ENCODE data around the gene MED16. TPM values are rescaled to one million over a fixed set of nuclear protein-coding genes. Genes with fewer than 3 reads are reported as not detected.
A peak's percentile ranks its signal among the peaks of the same experiment; 100 is the strongest.
"Not testable (repeated sequence)": the region's sequence is repeated elsewhere in the genome, so short reads cannot be mapped to it uniquely, and the experiment has no call there.

Gene MED16
- total RNA-seq, 1 experiment from 2014 or later, result 69.1 TPM

DNA sequence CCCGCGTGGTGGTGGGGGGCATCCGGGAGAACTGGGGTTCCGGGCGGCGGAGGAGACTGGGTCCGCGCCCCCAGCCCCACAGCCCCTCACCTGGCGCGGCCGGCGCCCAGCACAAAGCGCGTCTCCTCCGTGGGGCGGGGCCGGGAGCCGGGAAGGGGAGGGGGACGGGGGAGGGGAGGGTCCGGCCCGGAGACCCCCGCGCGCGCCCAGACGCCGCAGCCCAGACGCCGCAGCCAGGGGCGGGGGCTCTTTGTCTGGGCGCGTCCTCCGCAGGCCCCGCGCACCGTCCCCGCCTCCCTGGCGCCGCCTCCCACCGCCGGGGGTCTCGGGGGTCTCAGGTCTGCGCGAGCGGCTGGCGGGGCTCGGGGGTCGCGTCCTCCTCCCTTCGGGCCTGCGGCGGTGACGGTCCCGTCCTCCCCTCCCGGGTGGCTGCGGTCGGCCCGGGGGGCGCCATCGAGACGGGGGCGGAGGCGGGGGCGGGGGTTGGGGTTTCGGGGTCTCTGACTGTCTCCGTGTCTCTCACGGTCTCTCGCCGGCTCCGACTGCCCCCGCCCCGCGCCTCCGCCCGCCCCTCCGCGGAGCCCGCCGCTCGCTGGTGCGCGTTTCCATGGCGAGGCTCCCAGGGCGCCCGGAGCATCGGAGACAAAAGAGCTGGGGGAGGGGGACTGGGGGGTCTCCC is 71.0 kb downstream of the MED16 start, which contains the start of gene PLPPR3:
TSS of gene PLPPR3 (minus strand) at position 131 of the 679 bp plus-strand sequence. CDS start 396 bp downstream, outside the sequence.
- TF ChIP-seq, protein P1, sequence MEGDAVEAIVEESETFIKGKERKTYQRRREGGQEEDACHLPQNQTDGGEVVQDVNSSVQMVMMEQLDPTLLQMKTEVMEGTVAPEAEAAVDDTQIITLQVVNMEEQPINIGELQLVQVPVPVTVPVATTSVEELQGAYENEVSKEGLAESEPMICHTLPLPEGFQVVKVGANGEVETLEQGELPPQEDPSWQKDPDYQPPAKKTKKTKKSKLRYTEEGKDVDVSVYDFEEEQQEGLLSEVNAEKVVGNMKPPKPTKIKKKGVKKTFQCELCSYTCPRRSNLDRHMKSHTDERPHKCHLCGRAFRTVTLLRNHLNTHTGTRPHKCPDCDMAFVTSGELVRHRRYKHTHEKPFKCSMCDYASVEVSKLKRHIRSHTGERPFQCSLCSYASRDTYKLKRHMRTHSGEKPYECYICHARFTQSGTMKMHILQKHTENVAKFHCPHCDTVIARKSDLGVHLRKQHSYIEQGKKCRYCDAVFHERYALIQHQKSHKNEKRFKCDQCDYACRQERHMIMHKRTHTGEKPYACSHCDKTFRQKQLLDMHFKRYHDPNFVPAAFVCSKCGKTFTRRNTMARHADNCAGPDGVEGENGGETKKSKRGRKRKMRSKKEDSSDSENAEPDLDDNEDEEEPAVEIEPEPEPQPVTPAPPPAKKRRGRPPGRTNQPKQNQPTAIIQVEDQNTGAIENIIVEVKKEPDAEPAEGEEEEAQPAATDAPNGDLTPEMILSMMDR (IDR thresholded peaks at IDR 0.05; ENCODE audit: insufficient read depth in 1 of 2, low read depth in 1 of 2, low read length in 1 of 2, severe bottlenecking in 1 of 2, unreplicated experiment in 1 of 2), result no peak
- ChIA-PET CTCF (no interaction called here), POLR2A (no interaction called here)
- no peak for DNase-seq
- no peaks in the 10 kb centered on the region for H3K4me1 Mint-ChIP-seq (ENCODE audit: low read depth, unreplicated experiment)
- Histone ChIP-seq H3K36me3 (ENCODE audit: control insufficient read depth, insufficient read depth, low read length) (no peaks in the 10 kb centered on the region), H3K9me3 (no peaks in the 10 kb centered on the region), H3K4me3 (ENCODE audit: low read depth, low read length) (peak within 1 kb of the TSS; percentile 45), H3K4me1 (no peaks in the 10 kb centered on the region), H3K27me3 (replicated peaks; ENCODE audit: control insufficient read depth, insufficient read depth, low read length) (no peaks in the 10 kb centered on the region)
- intact Hi-C loops (cut with micrococcal nuclease; ENCODE audit: unreplicated experiment), result no loop called here
- peak within 1 kb of the TSS; percentile 74 for H3K4me3 Mint-ChIP-seq (ENCODE audit: unreplicated experiment)
- H3K9me3 Mint-ChIP-seq (ENCODE audit: unreplicated experiment), result peaks cover under 1% of the 10 kb centered on the region
- no peaks in the 10 kb centered on the region for H3K27me3 Mint-ChIP-seq (ENCODE audit: insufficient read depth, unreplicated experiment)
- H3K27ac Mint-ChIP-seq (ENCODE audit: unreplicated experiment), result no peak within 1 kb of the TSS
- H3K36me3 Mint-ChIP-seq (ENCODE audit: insufficient read depth, unreplicated experiment), result peaks cover 20% of the 10 kb centered on the region
- no TSS peak for BruUV-seq (replicated peaks)

DNA sequence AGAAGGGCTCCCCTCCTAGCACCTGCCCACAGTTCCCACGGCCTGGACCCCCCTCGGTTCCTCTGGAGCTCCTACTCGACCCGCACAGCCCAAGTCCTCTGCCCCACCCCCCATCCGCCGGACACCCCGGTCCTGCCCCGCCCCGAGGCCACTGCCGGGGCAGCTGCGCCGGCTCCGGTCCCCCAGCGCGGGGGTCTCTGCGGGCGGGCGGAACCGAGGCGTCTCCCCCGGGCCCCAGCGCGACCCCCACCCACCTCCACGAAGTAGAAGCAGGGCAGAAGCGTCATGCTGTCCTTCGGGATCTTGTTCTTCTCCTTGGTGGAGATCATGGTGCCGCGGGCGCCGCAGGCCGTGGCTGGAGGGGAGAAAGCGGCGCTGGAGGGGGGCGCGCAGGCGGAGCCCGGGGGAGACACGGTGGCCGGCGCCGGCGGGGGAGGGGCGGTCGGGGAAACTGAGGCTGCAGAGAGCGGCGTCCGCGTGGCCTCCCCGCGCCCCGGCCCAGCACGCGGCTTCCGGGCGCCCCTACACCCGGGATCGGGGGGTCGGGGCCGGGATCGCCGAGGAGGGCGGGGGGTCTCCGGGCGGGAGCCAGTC is 71.7 kb downstream of the MED16 start:
- Histone ChIP-seq H3K36me3 (ENCODE audit: control insufficient read depth, insufficient read depth, low read length) (no peaks in the 10 kb centered on the region), H3K27me3 (replicated peaks; ENCODE audit: control insufficient read depth, insufficient read depth, low read length) (no peaks in the 10 kb centered on the region), H3K4me1 (no peaks in the 10 kb centered on the region), H3K9me3 (no peaks in the 10 kb centered on the region), H3K4me3 (ENCODE audit: low read depth, low read length) (peak overlapping the region; percentile 45)
- CTCF ChIA-PET, result no interaction called here
- no peak for DNase-seq
- no TSS peak for BruUV-seq (replicated peaks)
- H3K9me3 Mint-ChIP-seq (ENCODE audit: unreplicated experiment), result peaks cover 6% of the 10 kb centered on the region
- no peaks in the 10 kb centered on the region for H3K27me3 Mint-ChIP-seq (ENCODE audit: insufficient read depth, unreplicated experiment)
- no peaks in the 10 kb centered on the region for H3K4me1 Mint-ChIP-seq (ENCODE audit: low read depth, unreplicated experiment)
- H3K4me3 Mint-ChIP-seq (ENCODE audit: unreplicated experiment), result peak overlapping the region; percentile 74
- TF ChIP-seq, protein P1 (IDR thresholded peaks at IDR 0.05; ENCODE audit: insufficient read depth in 1 of 2, low read depth in 1 of 2, low read length in 1 of 2, severe bottlenecking in 1 of 2, unreplicated experiment in 1 of 2), result no peak
- no peak overlapping the region for H3K27ac Mint-ChIP-seq (ENCODE audit: unreplicated experiment)
- intact Hi-C loops (cut with micrococcal nuclease; ENCODE audit: unreplicated experiment), result no loop called here
- POLR2A ChIA-PET, result no interaction called here
- H3K36me3 Mint-ChIP-seq (ENCODE audit: insufficient read depth, unreplicated experiment), result peaks cover 26% of the 10 kb centered on the region

DNA sequence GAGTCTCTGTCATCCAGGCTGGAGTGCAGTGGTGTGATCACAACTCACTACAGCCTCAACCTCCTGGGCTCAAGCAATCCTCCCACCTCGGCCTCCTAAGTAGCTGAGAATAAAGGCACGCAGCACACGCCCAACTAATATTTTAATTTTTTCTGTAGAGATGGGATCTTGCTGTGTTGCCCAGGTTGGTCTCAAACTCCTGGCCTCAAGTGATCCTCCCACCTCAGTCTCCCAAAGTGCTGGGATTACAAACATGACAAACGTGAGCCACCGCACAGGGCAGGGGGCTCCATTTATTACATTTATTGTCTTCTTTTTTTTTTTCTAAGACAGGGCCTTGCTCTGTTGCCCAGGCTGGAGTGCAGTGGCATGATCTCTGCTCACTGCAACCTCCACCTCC is 72.8 kb downstream of the MED16 start:
- H3K4me3 ChIP-seq (ENCODE audit: low read depth, low read length); H3K27ac Mint-ChIP-seq (ENCODE audit: unreplicated experiment); H3K4me1 Mint-ChIP-seq (ENCODE audit: low read depth, unreplicated experiment); H3K4me1 ChIP-seq; intact Hi-C loops (cut with micrococcal nuclease; ENCODE audit: unreplicated experiment); H3K27me3 ChIP-seq (replicated peaks; ENCODE audit: control insufficient read depth, insufficient read depth, low read length); H3K4me3 Mint-ChIP-seq (ENCODE audit: unreplicated experiment); DNase-seq; H3K36me3 ChIP-seq (ENCODE audit: control insufficient read depth, insufficient read depth, low read length); H3K9me3 ChIP-seq; CTCF ChIA-PET; H3K27me3 Mint-ChIP-seq (ENCODE audit: insufficient read depth, unreplicated experiment); POLR2A ChIA-PET; BruUV-seq (replicated peaks): not testable (repeated sequence)
- Mint-ChIP-seq H3K9me3 (ENCODE audit: unreplicated experiment) (peaks cover 12% of the 10 kb centered on the region), H3K36me3 (ENCODE audit: insufficient read depth, unreplicated experiment) (peaks cover 37% of the 10 kb centered on the region)

Other genes starting within 250 kb of the MED16 start
- gene RNF126, start 230.0 kb downstream of the MED16 start, total RNA-seq (2022), result 74.6 and 77.9 TPM in 2 replicates
- 26.3 and 31.2 TPM in 2 replicates for gene FSTL3, start 216.8 kb downstream of the MED16 start, total RNA-seq (2022)
- gene PRSS57, start 197.7 kb downstream of the MED16 start, total RNA-seq (2022), result not detected in 2 replicates
- 14.7 and 16.1 TPM in 2 replicates for gene PALM, start 184.3 kb downstream of the MED16 start, total RNA-seq (2022)
- 27.8 and 36.4 TPM in 2 replicates for gene MISP, start 142.1 kb downstream of the MED16 start, total RNA-seq (2022)
- gene PTBP1, start 95.7 kb downstream of the MED16 start, total RNA-seq (2022), result 510 and 522 TPM in 2 replicates
- 5.1 and 7.1 TPM in 2 replicates for gene PLPPR3, start 71.2 kb downstream of the MED16 start, total RNA-seq (2022)
- gene AZU1, start 65.3 kb downstream of the MED16 start, total RNA-seq (2022), result not detected in 2 replicates
- gene PRTN3, start 52.2 kb downstream of the MED16 start, total RNA-seq (2022), result 0.29 TPM in 1 of 2 replicates, not detected in the other
- not detected in 2 replicates for gene ELANE, start 40.9 kb downstream of the MED16 start, total RNA-seq (2022)
- gene CFD, start 33.5 kb downstream of the MED16 start, total RNA-seq (2022), result 4.4 and 6.1 TPM in 2 replicates
- gene RNU6-9, start 297 bp upstream of the MED16 start, total RNA-seq (2022), result not detected in 2 replicates
- gene R3HDM4, start 20.0 kb upstream of the MED16 start, total RNA-seq (2022), result 57.7 and 60.4 TPM in 2 replicates
- 13.0 and 16.6 TPM in 2 replicates for gene KISS1R, start 24.1 kb upstream of the MED16 start, total RNA-seq (2022)
- 217 and 239 TPM in 2 replicates for gene ARID3A, start 32.8 kb upstream of the MED16 start, total RNA-seq (2022)
- gene WDR18, start 91.2 kb upstream of the MED16 start, total RNA-seq (2022), result 89.5 and 96.8 TPM in 2 replicates
- gene GRIN3B, start 107.2 kb upstream of the MED16 start, total RNA-seq (2022), result 0.41 and 0.49 TPM in 2 replicates
- gene TMEM259, start 127.9 kb upstream of the MED16 start, total RNA-seq (2022), result 148 and 154 TPM in 2 replicates
- not detected in 2 replicates for gene RNU6-2, start 128.3 kb upstream of the MED16 start, total RNA-seq (2022)
- gene CNN2, start 133.4 kb upstream of the MED16 start, total RNA-seq (2022), result 194 and 221 TPM in 2 replicates
- gene ABCA7, start 146.9 kb upstream of the MED16 start, total RNA-seq (2022), result 43.5 and 45.9 TPM in 2 replicates
- gene ARHGAP45, start 174.0 kb upstream of the MED16 start, total RNA-seq (2022), result 38.6 and 43.3 TPM in 2 replicates
- gene POLR2E, start 202.2 kb upstream of the MED16 start, total RNA-seq (2022), result 264 and 272 TPM in 2 replicates
- 500 and 546 TPM in 2 replicates for gene GPX4, start 210.8 kb upstream of the MED16 start, total RNA-seq (2022)